Ovary (tissue), 3 donors: ENCODE results near the gene STING1.
"Not testable (repeated sequence)": the region's sequence is repeated elsewhere in the genome, so short reads cannot be mapped to it uniquely, and the experiment has no call there.

Experiments used
- EP300 ChIP-seq: sonication (generic); formaldehyde crosslinking; IDR thresholded peaks from one replicate; pipeline ENCODE4 v1.6.1; 2017; ENCODE audit warnings: antibody characterized with exemption
- POLR2A ChIP-seq: fragments of 450-650 bp; IDR thresholded peaks from one replicate; pipeline ENCODE4 v1.6.1; 2017; ENCODE audit warnings: antibody characterized with exemption, mild to moderate bottlenecking, moderate library complexity
- TF ChIP-seq, protein P1 (sequence below), 3 donors: fragments of 450-650 bp in 2 of 3; fragments of 200-600 bp in 1 of 3; IDR thresholded peaks; one replicate each; pipeline versions ENCODE4 v1.5.1 to v1.8.0; 2016 to 2022; ENCODE audit warnings: antibody characterized with exemption in 3 of 3, mild to moderate bottlenecking in 1 of 3
- donor health status: DM: no; HTN: no; CAD: no.

DNA sequence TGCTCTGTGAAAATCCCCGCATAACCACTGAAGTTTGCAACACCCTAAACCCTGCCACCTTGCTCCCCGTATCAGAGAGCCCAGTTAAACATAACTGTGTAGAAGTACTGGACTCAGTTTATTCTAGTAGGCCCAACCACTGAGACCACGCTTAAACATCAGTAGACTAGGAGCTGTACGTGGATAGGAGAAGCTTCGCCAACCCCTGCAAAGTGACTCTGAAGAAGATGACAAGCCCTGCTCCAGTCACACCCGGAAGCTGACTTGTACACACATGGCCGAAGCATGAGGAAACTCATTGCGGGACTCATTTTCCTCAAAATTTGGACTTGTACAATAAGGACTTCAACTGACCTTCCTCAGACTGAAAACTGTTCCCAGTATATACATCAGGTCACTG, 46.1 kb upstream of the STING1 start:
- not testable (repeated sequence) for TF ChIP-seq POLR2A, EP300
- TF ChIP-seq, protein P1, sequence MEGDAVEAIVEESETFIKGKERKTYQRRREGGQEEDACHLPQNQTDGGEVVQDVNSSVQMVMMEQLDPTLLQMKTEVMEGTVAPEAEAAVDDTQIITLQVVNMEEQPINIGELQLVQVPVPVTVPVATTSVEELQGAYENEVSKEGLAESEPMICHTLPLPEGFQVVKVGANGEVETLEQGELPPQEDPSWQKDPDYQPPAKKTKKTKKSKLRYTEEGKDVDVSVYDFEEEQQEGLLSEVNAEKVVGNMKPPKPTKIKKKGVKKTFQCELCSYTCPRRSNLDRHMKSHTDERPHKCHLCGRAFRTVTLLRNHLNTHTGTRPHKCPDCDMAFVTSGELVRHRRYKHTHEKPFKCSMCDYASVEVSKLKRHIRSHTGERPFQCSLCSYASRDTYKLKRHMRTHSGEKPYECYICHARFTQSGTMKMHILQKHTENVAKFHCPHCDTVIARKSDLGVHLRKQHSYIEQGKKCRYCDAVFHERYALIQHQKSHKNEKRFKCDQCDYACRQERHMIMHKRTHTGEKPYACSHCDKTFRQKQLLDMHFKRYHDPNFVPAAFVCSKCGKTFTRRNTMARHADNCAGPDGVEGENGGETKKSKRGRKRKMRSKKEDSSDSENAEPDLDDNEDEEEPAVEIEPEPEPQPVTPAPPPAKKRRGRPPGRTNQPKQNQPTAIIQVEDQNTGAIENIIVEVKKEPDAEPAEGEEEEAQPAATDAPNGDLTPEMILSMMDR (IDR thresholded peaks at IDR 0.05) = not testable (repeated sequence)
